Keratinocyte (primary cell): ENCODE measurements around the gene ATP6V0E1. TPM values are rescaled to one million over a fixed set of nuclear protein-coding genes. Genes with fewer than 3 reads are reported as not detected.

ENCODE experiments used
- DNase-seq: peaks from one replicate; pipeline ENCODE4 v3.0.0-alpha.2; 2011; ENCODE audit warnings: low read depth, missing footprints, low spot score
- FAIRE-seq: peaks from 2 replicates; lab custom pipeline; 2011; peaks lifted over from hg19 to GRCh38; lab: Jason Lieb, UNC
- H2AFZ ChIP-seq: 2 replicates; pipeline ENCODE4 v1.6.0; 2012; ENCODE audit warnings: low read length, control low read depth, inconsistent platforms; ENCODE audit not compliant: control insufficient read depth
- H3K27ac ChIP-seq: 2 replicates; pipeline ENCODE4 v1.5.1; 2011; ENCODE audit warnings: low read length; ENCODE audit not compliant: control insufficient read depth, insufficient read depth
- H3K27me3 ChIP-seq: 3 replicates; pipeline ENCODE4 v1.6.0; 2011; ENCODE audit warnings: low read length; ENCODE audit not compliant: control insufficient read depth, insufficient read depth; ENCODE audit errors: extremely low read depth
- H3K36me3 ChIP-seq, 2 experiments: 2 replicates in 1 of 2; 3 replicates in 1 of 2; pipeline ENCODE4 v1.5.1; 2011; ENCODE audit warnings: low read length in 2 of 2, mild to moderate bottlenecking in 1 of 2; ENCODE audit not compliant: control insufficient read depth in 2 of 2, insufficient read depth in 2 of 2; ENCODE audit errors: extremely low read depth in 1 of 2
- H3K4me1 ChIP-seq: 3 replicates; pipeline ENCODE4 v1.5.1; 2011; ENCODE audit warnings: low read length; ENCODE audit not compliant: control insufficient read depth, insufficient read depth; ENCODE audit errors: extremely low read depth
- H3K4me2 ChIP-seq: 3 replicates; pipeline ENCODE4 v1.6.0; 2011; ENCODE audit warnings: low read depth, low read length; ENCODE audit not compliant: control insufficient read depth, insufficient read depth; ENCODE audit errors: extremely low read depth
- H3K4me3 ChIP-seq, 3 experiments: fragments of 200-600 bp in 1 of 3; sonication (generic) in 1 of 3; 2 replicates in 2 of 3; 3 replicates in 1 of 3; pipeline ENCODE4 v1.5.1; 2011 to 2016; ENCODE audit warnings: low read length in 3 of 3, mild to moderate bottlenecking in 3 of 3, control low read depth in 2 of 3, inconsistent platforms in 1 of 3, low read depth in 1 of 3, mixed read lengths in 1 of 3, mixed run types in 1 of 3, moderate library complexity in 1 of 3; ENCODE audit not compliant: control insufficient read depth in 2 of 3, insufficient read depth in 2 of 3; ENCODE audit errors: extremely low read depth in 1 of 3
- H3K79me2 ChIP-seq: 2 replicates; pipeline ENCODE4 v1.6.0; 2012; ENCODE audit warnings: low read length; ENCODE audit not compliant: control insufficient read depth, insufficient read depth
- H3K9ac ChIP-seq: 3 replicates; pipeline ENCODE4 v1.6.0; 2011; ENCODE audit warnings: low read length; ENCODE audit not compliant: control insufficient read depth, insufficient read depth; ENCODE audit errors: extremely low read depth
- H3K9me1 ChIP-seq: 3 replicates; pipeline ENCODE4 v1.6.0; 2011; ENCODE audit warnings: low read length; ENCODE audit not compliant: control insufficient read depth, insufficient read depth; ENCODE audit errors: extremely low read depth
- H3K9me3 ChIP-seq: 2 replicates; pipeline ENCODE4 v1.5.1; 2012; ENCODE audit warnings: low read depth, low read length; ENCODE audit not compliant: control insufficient read depth
- H4K20me1 ChIP-seq: 3 replicates; pipeline ENCODE4 v1.6.0; 2011; ENCODE audit warnings: low read length; ENCODE audit not compliant: control insufficient read depth, insufficient read depth; ENCODE audit errors: extremely low read depth
- CTCF ChIP-seq, 3 experiments: IDR thresholded peaks in 1 of 3; conservative IDR thresholded peaks in 1 of 3; optimal IDR thresholded peaks in 1 of 3; 2 replicates in 2 of 3; 3 replicates in 1 of 3; pipeline versions ENCODE3 to v1.5.1; 2011; ENCODE audit warnings: low read length in 3 of 3, mild to moderate bottlenecking in 3 of 3, moderate library complexity in 2 of 3, control low read depth in 1 of 3, inconsistent platforms in 1 of 3; ENCODE audit not compliant: insufficient read depth in 2 of 3; ENCODE audit errors: extremely low read depth in 1 of 3
- EZH2 ChIP-seq: IDR thresholded peaks from one replicate; pipeline ENCODE4 v1.6.1; 2012; ENCODE audit warnings: inconsistent platforms, mild to moderate bottlenecking, low read length, moderate library complexity
- dilution Hi-C: fragments of 300-500 bp; cut with MboI; formaldehyde crosslinking; loops from one replicate; pipeline ENCODE4 v1.7.0; 2020; ENCODE audit warnings: low sequenced_read_pairs; ENCODE audit not compliant: extremely low pct_ligation_motif_present
- polyA plus RNA-seq, 5 experiments: library from polyadenylated mRNA; depleted of rRNA in 3 of 5; stranded (reverse) in 3 of 5; stranded (forward) in 1 of 5; unstranded in 1 of 5; fragments of >200 nt; gene quantifications; 1 replicate in 1 of 5; 2 replicates in 3 of 5; 3 replicates in 1 of 5; pipeline versions ENCODE4 v1.2.1 to v1.2.3, GENCODE V29; 2011 to 2012; ENCODE audit warnings: missing spikeins in 2 of 5, low read depth in 1 of 5, low replicate concordance in 1 of 5

Gene ATP6V0E1
- polyA plus RNA-seq, 1 donor (not counting 4 experiments of a cell fraction or from before 2014, with no cell fraction given) = 533 TPM

GRCh38 chr5:173035904-173036707 lies 52.5 kb downstream of the ATP6V0E1 start:
- H3K27ac ChIP-seq = no peak overlapping the region
- H3K4me3 ChIP-seq = no peak overlapping the region
- H3K27me3 ChIP-seq = no peaks in the 10 kb centered on the region
- no peak overlapping the region for H3K9ac ChIP-seq
- no peak overlapping the region for H2AFZ ChIP-seq
- peaks cover 4% of the 10 kb centered on the region in 2 experiments for H3K36me3 ChIP-seq
- H4K20me1 ChIP-seq = no peaks in the 10 kb centered on the region
- FAIRE-seq (no peak), DNase-seq (no peak)
- peaks cover 6% of the 10 kb centered on the region for H3K79me2 ChIP-seq
- dilution Hi-C loops = no loop called here
- H3K4me2 ChIP-seq = no peak overlapping the region
- H3K9me1 ChIP-seq = no peaks in the 10 kb centered on the region
- peaks cover 13% of the 10 kb centered on the region for H3K4me1 ChIP-seq
- H3K9me3 ChIP-seq = no peaks in the 10 kb centered on the region
- TF ChIP-seq CTCF (optimal IDR thresholded peaks at IDR 0.05 in 1 of 3, IDR thresholded peaks at IDR 0.05 in 1 of 3, conservative IDR thresholded peaks at IDR 0.05 in 1 of 3; ENCODE audit: extremely low read depth in 1 of 3, insufficient read depth in 2 of 3, low read length in 3 of 3) (no peak), EZH2 (no peak)

- Histone ChIP-seq H3K9ac (no peak overlapping the region), H3K9me1 (no peaks in the 10 kb centered on the region), H3K4me1 (peaks cover 13% of the 10 kb centered on the region), H2AFZ (no peak overlapping the region), H3K9me3 (no peaks in the 10 kb centered on the region), H3K27ac (no peak overlapping the region), H3K36me3 (peaks cover 2 to 4% of the 10 kb centered on the region in 2 experiments), H3K79me2 (no peaks in the 10 kb centered on the region), H3K4me3 (no peak overlapping the region), H3K27me3 (no peaks in the 10 kb centered on the region), H4K20me1 (no peaks in the 10 kb centered on the region), H3K4me2 (no peak overlapping the region)
- DNase-seq (no peak), FAIRE-seq (no peak)
- dilution Hi-C loops = no loop called here
- no peak for TF ChIP-seq CTCF (optimal IDR thresholded peaks at IDR 0.05 in 1 of 3, IDR thresholded peaks at IDR 0.05 in 1 of 3, conservative IDR thresholded peaks at IDR 0.05 in 1 of 3; ENCODE audit: extremely low read depth in 1 of 3, insufficient read depth in 2 of 3, low read length in 3 of 3)
- TF ChIP-seq EZH2 = no peak
Observed at GRCh38 chr5:173039188-173039587, 55.6 kb downstream of the ATP6V0E1 start.
